DMS153 (cell line): ENCODE measurements around the gene TYMS.

Experiments
- DNase-seq: peaks from one replicate; lab custom pipeline; 2025; lab: John Stamatoyannopoulos, UW

TYMS gene

GRCh38 chr18:657311-658000 lies at the start of gene TYMS:
Gene TYMS (plus strand): TSS chr18:657653. CDS start chr18:657743, 90 bp downstream.
- DNase-seq: peak; percentile 47

- no peak for DNase-seq
Observed at GRCh38 chr18:607930-608329, 49.5 kb upstream of the TYMS start.

- DNase-seq: no peak
Observed at GRCh38 chr18:610214-610928, 47.1 kb upstream of the TYMS start.

- no peak for DNase-seq
Observed at GRCh38 chr18:612156-612555, 45.3 kb upstream of the TYMS start.

- no peak for DNase-seq
Observed at GRCh38 chr18:614193-614592, 43.3 kb upstream of the TYMS start.

GRCh38 chr18:615092-615521 lies 42.3 kb upstream of the TYMS start:
- no peak for DNase-seq

GRCh38 chr18:615773-616172 lies 41.7 kb upstream of the TYMS start:
- DNase-seq: no peak

- no peak for DNase-seq
Observed at GRCh38 chr18:616380-616995, 41.0 kb upstream of the TYMS start.

GRCh38 chr18:617970-618504 lies 39.4 kb upstream of the TYMS start:
- no peak for DNase-seq

- no peak for DNase-seq
Observed at GRCh38 chr18:618618-619017, 38.8 kb upstream of the TYMS start.

GRCh38 chr18:621291-622043 lies 36.0 kb upstream of the TYMS start:
- DNase-seq: no peak

GRCh38 chr18:622289-622688 lies 35.2 kb upstream of the TYMS start:
- no peak for DNase-seq

- DNase-seq: no peak
Observed at GRCh38 chr18:623761-624620, 33.5 kb upstream of the TYMS start.

GRCh38 chr18:627231-627630 lies 30.2 kb upstream of the TYMS start:
- no peak for DNase-seq

- DNase-seq: no peak
Observed at GRCh38 chr18:629269-630150, 27.9 kb upstream of the TYMS start.

GRCh38 chr18:631560-631959 lies 25.9 kb upstream of the TYMS start:
- no peak for DNase-seq

- DNase-seq: no peak
Observed at GRCh38 chr18:634551-635045, 22.9 kb upstream of the TYMS start.

- no peak for DNase-seq
Observed at GRCh38 chr18:635171-635570, 22.3 kb upstream of the TYMS start.

GRCh38 chr18:641224-641623 lies 16.2 kb upstream of the TYMS start:
- no peak for DNase-seq

GRCh38 chr18:644395-645004 lies 13.0 kb upstream of the TYMS start:
- DNase-seq: no peak
